ENCODE results near the gene TUFM.
"Not testable (repeated sequence)": the region's sequence is repeated elsewhere in the genome, so short reads cannot be mapped to it uniquely, and the experiment has no call there.

The TUFM gene

DNA sequence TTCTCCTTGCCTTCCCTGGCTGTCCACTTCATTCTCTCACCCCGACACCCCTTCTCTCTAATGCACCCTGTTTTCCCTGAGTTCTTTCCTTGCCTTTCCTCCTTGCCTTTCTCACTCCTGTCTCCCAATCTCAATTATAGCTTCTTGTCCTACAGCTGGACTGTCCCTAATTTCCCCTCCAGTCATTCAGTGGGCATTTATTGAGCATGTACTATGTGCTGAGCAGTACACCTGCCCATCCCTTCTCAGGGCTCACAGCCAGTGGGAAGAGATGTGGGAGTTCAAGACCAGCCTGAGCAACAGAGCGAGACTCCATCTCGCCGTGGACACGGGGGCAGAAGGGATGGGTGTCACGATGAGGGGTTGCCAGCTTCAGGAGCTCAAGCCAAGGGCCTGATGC is 37.9 kb upstream of the TUFM start:
- TF ChIP-seq, protein P1, sequence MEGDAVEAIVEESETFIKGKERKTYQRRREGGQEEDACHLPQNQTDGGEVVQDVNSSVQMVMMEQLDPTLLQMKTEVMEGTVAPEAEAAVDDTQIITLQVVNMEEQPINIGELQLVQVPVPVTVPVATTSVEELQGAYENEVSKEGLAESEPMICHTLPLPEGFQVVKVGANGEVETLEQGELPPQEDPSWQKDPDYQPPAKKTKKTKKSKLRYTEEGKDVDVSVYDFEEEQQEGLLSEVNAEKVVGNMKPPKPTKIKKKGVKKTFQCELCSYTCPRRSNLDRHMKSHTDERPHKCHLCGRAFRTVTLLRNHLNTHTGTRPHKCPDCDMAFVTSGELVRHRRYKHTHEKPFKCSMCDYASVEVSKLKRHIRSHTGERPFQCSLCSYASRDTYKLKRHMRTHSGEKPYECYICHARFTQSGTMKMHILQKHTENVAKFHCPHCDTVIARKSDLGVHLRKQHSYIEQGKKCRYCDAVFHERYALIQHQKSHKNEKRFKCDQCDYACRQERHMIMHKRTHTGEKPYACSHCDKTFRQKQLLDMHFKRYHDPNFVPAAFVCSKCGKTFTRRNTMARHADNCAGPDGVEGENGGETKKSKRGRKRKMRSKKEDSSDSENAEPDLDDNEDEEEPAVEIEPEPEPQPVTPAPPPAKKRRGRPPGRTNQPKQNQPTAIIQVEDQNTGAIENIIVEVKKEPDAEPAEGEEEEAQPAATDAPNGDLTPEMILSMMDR (IDR thresholded peaks at IDR 0.05; ENCODE audit: extremely low read depth, insufficient read depth, missing control alignments) = no peak
- in situ Hi-C loops (cut with MboI; ENCODE audit: low pct_unique_long_range_greater_than_20kb, low sequenced_read_pairs, unreplicated experiment) = no loop called here
- DNase-seq (ENCODE audit: low spot score) = no peak

DNA sequence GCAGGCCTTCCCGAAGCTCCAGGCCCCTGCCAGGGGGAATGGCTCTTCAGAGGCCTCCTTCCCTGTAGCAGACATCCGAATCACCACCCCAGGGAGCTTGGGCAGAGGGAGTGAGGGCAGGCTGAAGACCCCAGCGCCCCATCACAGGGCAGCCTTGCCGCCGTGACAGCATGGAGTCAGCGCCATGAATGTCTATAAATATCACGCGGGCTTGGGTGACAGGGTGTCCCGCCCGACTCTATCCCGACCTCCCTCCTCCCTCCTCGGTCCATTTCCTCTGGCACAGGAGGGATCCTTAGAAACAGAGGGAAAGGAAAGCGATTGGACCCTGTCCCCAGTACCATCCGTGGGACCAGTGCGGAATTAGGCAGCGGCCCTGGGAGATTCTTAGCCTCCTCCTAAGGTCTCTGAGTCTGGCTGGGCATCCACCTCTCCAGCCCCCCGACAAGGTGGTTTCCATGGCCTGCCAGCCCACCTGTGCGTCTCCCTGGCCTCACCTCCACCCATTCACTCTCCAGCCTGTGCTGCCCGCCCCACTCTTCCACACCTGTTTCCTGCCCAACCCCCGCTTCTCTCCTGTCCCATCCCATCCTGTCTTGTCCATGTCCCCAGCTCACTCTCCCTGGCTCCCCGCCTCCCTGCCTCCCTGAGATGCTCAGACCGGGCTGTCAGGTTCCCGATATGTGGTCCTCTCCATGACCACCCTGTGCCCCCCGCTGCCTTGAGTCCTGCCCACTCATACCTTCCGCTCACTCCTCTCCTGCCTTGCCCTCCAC is 37.3 kb upstream of the TUFM start:
- TF ChIP-seq, protein P1 (IDR thresholded peaks at IDR 0.05; ENCODE audit: extremely low read depth, insufficient read depth, missing control alignments) = no peak
- in situ Hi-C loops (cut with MboI; ENCODE audit: low pct_unique_long_range_greater_than_20kb, low sequenced_read_pairs, unreplicated experiment) = no loop called here
- DNase-seq (ENCODE audit: low spot score) = no peak

DNA sequence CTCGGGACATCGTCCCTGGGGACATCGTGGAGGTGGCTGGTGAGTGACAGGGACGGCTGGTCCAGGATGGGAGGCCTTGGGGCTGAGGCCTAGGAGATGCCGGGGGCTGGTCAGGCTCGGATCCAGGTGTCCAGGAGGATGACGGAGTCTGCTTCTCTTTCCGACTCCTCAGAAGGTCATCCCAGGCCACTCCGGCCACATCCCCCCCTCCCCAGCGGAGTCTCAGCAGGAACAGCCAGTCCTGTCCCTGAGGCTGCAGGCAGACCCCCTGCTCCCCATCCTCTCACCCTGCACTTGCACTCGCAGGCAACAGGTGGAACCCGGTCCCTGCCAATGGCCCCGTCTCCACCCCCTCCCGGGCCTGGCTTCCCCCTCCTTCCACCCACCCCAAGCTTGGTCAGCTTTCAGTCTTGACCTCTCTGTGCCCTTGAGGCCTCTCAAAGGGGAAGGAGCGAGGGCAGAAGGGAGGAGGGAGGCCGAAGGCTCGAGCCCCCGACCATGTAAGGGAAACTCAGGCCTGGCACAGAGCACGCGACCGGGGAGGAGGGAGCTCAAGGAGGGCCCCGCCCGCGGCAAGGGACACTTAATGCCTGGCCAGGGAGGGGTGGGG is 36.5 kb upstream of the TUFM start:
- DNase-seq (ENCODE audit: low spot score) = no peak
- in situ Hi-C loops (cut with MboI; ENCODE audit: low pct_unique_long_range_greater_than_20kb, low sequenced_read_pairs, unreplicated experiment) = no loop called here
- TF ChIP-seq, protein P1 (IDR thresholded peaks at IDR 0.05; ENCODE audit: extremely low read depth, insufficient read depth, missing control alignments) = no peak

DNA sequence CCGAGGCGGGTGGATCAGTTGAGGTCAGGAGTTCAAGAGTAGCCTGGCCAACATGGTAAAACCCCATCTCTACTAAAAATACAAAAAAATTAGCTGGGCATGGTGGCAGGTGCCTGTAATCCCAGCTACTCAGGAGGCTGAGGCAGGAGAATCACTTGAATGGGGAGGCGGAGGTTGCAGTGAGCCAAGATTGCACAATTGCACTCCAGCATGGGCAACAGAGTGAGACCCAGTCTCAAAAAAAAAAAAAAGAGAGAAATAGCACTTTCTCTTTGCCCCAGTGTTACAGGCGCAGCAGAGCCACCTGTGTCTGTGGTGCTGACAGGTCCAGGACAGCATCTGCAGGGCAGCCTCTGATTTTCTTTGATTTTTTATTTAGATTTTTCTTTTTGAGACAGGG is 35.4 kb upstream of the TUFM start:
- in situ Hi-C loops (cut with MboI; ENCODE audit: low pct_unique_long_range_greater_than_20kb, low sequenced_read_pairs, unreplicated experiment); DNase-seq (ENCODE audit: low spot score): not testable (repeated sequence)

DNA sequence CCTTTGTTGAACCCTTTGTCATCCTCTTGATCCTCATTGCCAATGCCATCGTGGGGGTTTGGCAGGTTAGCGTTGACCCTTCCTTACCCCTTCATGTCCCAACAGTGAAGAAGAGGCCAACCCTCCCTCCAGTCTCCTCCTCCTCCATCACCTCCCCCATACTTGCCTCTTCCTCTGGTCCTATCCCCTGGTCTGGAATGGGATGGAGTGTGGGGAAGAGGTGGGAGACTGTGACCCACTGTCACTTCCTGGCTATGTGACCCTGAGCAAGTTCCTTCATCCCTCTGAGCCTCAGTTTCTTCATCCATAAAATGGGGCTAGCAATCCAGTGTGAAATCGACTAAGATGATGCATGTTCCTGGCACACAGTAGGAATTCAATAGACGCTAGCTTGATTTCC is 34.8 kb upstream of the TUFM start:
- TF ChIP-seq, protein P1 (IDR thresholded peaks at IDR 0.05; ENCODE audit: extremely low read depth, insufficient read depth, missing control alignments) = no peak
- DNase-seq (ENCODE audit: low spot score) = no peak
- in situ Hi-C loops (cut with MboI; ENCODE audit: low pct_unique_long_range_greater_than_20kb, low sequenced_read_pairs, unreplicated experiment) = no loop called here

DNA sequence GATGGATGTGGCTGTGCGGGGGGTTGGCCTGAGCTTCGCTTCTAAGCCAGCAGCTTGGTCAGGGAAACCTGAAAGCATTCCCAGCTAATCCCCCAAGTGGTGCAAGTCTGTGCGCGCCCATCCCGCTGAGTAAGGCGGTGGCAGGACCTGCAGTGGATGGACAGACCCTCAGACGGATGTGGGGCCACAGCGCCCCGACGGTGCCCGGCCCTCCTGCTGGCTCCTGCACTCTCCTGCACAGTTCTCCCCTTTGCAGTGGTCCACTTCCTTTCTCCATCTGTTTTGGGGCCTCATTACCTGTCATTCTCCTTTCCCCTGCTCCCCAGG is 34.4 kb upstream of the TUFM start:
- no peak for DNase-seq (ENCODE audit: low spot score)
- in situ Hi-C loops (cut with MboI; ENCODE audit: low pct_unique_long_range_greater_than_20kb, low sequenced_read_pairs, unreplicated experiment) = no loop called here
- TF ChIP-seq, protein P1 (IDR thresholded peaks at IDR 0.05; ENCODE audit: extremely low read depth, insufficient read depth, missing control alignments) = no peak

DNA sequence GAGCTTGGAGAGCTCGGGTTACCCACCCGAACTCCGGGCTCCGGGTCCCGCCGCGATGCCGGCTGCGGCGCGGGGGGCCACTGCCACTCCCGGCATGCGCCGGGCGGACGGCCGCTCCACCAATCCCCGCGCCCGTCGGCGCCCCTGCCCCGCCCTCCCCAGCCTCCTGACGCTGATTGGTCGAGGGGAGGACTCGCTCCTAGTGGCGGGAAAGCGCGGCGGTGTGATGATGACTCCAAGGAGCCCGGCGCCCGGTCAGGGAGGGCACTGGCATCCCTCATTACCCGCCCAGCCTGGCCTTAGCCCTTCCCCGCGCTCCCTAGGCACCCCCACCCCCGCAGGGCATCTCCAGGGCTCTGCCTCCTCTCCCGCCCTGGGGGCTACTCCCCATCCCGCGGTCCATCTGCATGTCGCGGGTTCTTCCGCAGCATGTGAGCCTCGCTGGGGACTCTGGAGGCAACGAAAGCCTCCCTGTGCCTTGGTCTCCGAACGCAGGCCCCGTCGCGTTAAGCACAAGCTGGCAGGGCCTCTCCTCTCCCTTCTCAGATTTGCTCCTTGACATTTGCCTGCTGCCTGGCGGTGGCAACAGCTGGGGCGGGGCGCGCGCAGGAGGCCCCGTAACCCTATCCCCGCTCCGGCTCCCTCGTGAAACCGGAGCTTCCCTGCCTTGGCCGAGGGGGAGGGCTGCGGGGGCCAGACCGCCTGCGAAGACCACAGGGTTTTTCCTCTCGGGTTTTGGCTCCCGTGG is 33.9 kb upstream of the TUFM start:
- peak; percentile 98 for DNase-seq (ENCODE audit: low spot score)
- TF ChIP-seq, protein P1 (IDR thresholded peaks at IDR 0.05; ENCODE audit: extremely low read depth, insufficient read depth, missing control alignments) = no peak
- in situ Hi-C loops (cut with MboI; ENCODE audit: low pct_unique_long_range_greater_than_20kb, low sequenced_read_pairs, unreplicated experiment) = loop anchor here (10.0 kb wide), 1 partner anchor 65 kb away; no protein-coding TSS in a partner anchor
